Measurements from ENCODE around the gene KCNAB1.

DNA sequence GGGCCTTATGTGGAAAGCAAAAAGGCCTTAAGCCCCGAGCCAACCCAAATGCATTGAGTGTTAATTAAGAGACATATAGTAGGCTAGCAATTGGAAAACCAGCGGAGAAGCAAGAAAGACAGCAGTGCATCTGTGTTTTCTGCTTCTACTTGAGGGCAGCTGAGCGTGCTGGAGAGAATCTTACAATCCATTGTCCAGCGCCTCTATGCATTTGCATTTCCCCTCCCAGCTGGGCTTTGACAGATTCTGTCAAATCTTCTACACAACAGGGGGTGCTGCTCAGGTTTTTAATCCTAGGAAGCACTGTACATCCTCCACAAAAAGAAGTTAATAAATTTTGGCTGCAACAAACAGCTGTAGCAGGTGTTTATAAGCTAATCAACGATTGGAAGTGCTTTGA is 410.6 kb downstream of the KCNAB1 start:
- TF ChIP-seq, protein P1, sequence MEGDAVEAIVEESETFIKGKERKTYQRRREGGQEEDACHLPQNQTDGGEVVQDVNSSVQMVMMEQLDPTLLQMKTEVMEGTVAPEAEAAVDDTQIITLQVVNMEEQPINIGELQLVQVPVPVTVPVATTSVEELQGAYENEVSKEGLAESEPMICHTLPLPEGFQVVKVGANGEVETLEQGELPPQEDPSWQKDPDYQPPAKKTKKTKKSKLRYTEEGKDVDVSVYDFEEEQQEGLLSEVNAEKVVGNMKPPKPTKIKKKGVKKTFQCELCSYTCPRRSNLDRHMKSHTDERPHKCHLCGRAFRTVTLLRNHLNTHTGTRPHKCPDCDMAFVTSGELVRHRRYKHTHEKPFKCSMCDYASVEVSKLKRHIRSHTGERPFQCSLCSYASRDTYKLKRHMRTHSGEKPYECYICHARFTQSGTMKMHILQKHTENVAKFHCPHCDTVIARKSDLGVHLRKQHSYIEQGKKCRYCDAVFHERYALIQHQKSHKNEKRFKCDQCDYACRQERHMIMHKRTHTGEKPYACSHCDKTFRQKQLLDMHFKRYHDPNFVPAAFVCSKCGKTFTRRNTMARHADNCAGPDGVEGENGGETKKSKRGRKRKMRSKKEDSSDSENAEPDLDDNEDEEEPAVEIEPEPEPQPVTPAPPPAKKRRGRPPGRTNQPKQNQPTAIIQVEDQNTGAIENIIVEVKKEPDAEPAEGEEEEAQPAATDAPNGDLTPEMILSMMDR (IDR thresholded peaks at IDR 0.05; ENCODE audit: insufficient read depth, low read length, poor library complexity, severe bottlenecking), result no peak
- no peak for TF ChIP-seq EZH2phosphoT487 (conservative IDR thresholded peaks at IDR 0.05; ENCODE audit: low read length)
